Epithelial cell of esophagus (primary cell): ENCODE results near the gene SIGLEC12.
A peak's percentile ranks its signal among the peaks of the same experiment; 100 is the strongest.

Experiments used
- DNase-seq: peaks from one replicate; pipeline ENCODE4 v3.0.0; 2010; ENCODE audit warnings: low read depth
- H3K4me3 ChIP-seq: 2 replicates; pipeline ENCODE4 v1.5.1; 2011; ENCODE audit warnings: mild to moderate bottlenecking, low read length, control low read depth
- TF ChIP-seq, protein P1 (sequence below): IDR thresholded peaks from 2 replicates; pipeline ENCODE4 v1.5.1; 2011; ENCODE audit warnings: low read depth, mild to moderate bottlenecking, low read length, control low read depth, inconsistent platforms; ENCODE audit not compliant: insufficient read depth; ENCODE audit errors: missing control alignments

SIGLEC12 gene

DNA sequence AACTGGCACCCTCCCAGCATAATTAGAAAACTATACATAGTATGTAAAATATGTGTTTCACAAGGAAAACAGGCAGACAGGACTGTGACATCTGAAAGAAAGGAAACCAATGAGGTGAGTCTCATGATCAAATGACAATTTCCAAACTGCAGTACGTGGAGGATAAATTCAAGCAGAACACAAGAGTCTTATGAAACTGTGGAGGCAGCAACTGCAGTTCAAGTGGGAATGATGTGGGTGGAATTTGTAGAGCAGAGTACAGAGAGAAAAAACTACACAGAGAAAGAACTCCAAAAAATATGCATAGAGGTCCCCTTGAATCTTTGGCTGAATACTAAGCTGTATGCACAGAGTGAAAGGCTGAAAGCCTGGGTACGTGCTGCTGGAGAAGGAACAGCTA, 20.2 kb upstream of the SIGLEC12 start:
- TF ChIP-seq, protein P1, sequence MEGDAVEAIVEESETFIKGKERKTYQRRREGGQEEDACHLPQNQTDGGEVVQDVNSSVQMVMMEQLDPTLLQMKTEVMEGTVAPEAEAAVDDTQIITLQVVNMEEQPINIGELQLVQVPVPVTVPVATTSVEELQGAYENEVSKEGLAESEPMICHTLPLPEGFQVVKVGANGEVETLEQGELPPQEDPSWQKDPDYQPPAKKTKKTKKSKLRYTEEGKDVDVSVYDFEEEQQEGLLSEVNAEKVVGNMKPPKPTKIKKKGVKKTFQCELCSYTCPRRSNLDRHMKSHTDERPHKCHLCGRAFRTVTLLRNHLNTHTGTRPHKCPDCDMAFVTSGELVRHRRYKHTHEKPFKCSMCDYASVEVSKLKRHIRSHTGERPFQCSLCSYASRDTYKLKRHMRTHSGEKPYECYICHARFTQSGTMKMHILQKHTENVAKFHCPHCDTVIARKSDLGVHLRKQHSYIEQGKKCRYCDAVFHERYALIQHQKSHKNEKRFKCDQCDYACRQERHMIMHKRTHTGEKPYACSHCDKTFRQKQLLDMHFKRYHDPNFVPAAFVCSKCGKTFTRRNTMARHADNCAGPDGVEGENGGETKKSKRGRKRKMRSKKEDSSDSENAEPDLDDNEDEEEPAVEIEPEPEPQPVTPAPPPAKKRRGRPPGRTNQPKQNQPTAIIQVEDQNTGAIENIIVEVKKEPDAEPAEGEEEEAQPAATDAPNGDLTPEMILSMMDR: no peak
- no peak overlapping the region for H3K4me3 ChIP-seq
- no peak for DNase-seq

DNA sequence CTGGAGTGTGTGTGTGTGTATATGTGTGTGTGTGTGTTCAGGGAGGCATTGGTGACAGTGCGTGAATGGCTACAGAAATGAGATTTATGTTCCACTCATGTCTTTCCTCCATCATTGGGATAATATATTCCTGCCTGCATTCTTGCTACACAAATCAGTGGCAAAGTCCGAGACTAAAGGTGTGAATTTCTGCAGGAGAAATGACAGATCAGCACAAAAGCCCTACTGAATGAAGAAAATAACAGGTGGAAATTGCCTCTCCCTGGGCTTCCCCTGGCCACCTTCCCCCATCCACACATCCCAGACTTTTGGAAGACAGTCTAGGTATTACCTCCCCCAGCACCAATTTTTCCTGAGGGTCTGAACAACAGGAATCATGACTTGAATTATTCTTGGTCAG, 19.8 kb upstream of the SIGLEC12 start:
- TF ChIP-seq, protein P1: no peak
- H3K4me3 ChIP-seq: no peak overlapping the region
- DNase-seq: no peak

DNA sequence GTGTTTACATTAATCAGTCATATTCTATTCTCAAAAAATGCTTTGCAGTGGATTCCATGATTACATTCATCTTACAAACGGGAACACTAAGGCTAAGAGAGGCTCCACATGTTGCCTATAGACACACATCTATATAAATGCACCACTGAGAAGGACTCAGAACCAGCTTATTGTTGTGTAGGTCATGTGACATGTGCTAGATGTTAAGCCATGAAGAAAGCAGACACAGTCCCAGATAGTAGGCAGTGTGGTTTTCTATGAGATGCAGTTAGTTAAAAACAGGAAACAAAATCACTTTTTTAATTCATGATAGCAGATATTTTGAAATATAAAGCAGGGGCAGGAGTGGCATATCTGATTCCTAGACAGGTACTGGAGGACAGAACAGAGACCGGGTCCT, 19.1 kb upstream of the SIGLEC12 start:
- no peak for DNase-seq

DNA sequence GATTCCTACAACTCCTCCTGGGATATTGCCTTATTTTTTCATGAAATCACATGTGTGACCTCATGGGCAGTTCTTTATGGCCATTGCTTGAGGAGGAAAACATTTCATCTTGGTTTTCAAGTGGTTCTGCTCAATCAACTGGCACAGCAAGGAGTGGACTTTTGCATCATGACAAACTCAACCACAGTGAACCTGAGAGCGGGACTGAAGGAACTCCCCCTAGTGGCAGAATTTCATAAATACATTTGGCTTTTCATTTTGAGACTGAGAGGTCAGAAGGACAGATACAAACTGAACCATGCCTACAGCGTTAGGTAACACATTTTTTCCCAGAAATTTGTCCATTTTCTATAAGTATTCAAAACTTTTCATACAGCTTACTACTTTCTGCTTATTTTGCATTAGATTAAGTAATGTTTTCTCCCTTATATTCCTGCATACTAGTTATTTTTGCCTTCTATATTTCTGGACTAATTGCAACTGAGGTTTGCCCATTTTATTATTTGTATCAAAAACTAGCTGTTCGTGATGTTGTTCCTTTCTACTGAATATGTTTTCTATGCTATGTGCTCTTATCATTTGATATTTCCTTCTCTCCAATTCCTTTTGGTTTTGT, 13.4 kb upstream of the SIGLEC12 start:
- TF ChIP-seq, protein P1: peak; percentile 75
- DNase-seq: peak; percentile 62
- H3K4me3 ChIP-seq: no peak overlapping the region

More for the DNA sequence above, 19.1 kb upstream of the SIGLEC12 start:
- no peak overlapping the region for H3K4me3 ChIP-seq
- TF ChIP-seq, protein P1: no peak

DNA sequence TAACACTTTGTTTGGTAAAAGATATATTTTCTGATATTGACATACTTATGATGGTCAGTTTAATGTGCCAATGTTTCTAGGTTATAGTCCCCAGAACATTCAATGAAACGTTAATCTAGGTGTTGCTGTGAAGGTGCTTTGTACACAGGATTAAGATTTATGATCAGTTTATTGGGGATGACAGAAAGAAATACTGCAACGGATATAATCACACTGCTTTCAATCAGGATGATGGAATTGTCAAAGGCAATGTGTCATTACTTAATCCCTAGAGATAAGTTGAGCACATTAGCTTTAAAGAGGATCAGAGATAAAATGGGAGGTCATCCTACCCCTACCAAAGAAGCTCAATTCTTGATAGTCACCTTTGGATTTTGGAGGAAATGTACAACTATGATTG, 12.4 kb upstream of the SIGLEC12 start:
- no peak overlapping the region for H3K4me3 ChIP-seq
- TF ChIP-seq, protein P1: no peak

DNA sequence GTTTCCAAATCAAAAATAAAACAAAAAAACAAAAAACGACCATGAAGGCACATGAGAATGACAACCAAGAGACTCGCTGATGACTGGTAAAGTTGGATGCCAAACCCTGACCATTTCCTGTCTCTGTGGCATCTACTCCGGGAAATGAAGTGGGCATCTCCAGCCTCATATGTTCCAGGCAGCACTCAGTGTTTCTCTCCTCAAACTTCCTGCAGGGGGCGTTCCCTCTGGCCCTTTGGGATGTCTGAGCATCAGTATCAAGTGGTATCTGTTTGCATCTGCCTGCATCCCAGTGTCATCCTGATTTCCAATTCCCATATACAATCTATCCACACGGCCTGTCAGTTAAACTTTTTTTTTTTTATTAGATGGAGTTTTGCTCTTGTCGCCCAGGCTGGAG, 9.8 kb upstream of the SIGLEC12 start:
- TF ChIP-seq, protein P1: no peak
- DNase-seq: no peak
- H3K4me3 ChIP-seq: no peak overlapping the region

More for the DNA sequence above, 12.4 kb upstream of the SIGLEC12 start:
- DNase-seq: no peak
